Endometrium (tissue), 2 donors: ENCODE measurements around the gene COQ2.

ENCODE experiments used
- FAIRE-seq: peaks from 2 replicates; lab custom pipeline; 2012; peaks lifted over from hg19 to GRCh38; lab: Jason Lieb, UNC
- donor health status: control.
- donor health status: control.

The COQ2 gene

DNA sequence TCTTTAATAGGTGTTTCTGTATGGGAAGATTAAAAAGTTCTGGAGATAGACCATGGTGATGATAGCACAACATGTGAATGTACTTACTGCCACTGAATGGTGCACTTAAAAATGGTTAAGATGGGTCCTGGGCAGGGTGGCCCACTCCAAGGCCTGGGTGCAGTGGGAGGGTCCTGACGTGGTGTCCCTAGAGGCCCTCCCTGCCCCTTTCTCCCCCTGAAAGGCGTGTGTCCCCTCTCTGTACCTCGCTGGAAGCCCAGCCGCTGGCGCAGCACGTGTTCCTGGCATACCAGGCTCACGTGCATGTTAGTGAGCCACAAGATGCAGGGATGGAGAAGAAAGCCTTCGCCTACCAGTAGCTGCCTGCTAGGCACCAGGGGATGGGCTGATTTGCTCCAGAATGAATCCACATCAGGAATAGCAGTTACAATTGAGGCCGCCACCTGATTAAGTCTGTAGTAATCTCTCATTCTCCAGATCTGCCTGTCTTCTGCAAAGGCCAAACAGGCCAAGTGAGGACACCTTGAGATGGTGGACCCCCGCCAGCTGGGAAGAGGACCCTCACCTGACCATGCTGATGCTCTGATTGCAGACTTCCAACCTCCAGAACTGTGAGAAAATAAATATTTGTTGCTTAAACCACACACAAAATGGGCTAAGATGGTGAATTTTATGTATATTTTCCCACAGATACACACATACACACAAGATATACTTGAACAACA lies 67.5 kb downstream of the COQ2 start:
- no peak for FAIRE-seq

DNA sequence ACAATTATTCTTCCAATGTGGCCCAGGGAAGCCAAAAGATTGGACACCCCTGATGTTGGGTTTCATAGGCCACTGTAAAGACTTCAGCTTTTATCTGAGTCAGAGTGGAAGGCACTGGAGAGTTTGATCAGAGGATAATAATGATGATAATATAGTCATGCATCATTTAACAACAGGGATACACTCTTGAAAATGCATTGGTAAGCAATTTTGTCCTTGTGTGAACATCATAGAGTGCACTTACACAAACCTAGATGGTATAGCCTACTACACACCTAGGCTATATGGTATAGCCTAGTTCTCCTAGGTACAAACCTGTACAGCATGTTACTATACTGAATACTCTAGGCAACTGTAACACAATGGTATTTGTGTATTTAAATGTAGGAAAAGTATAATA lies 70.5 kb downstream of the COQ2 start:
- FAIRE-seq: no peak
